GM23338 (cell line): ENCODE measurements around the gene TSPAN6. TPM values are rescaled to one million over a fixed set of nuclear protein-coding genes. Genes with fewer than 3 reads are reported as not detected.

Experiments used
- ATAC-seq: fragments of 200-7000 bp; cut with Tn5 transposase; 3 replicates; pipeline ENCODE4 v1.9.1; 2020
- DNase-seq: peaks from one replicate; pipeline ENCODE4 v3.0.0-alpha.2; 2015; ENCODE audit warnings: low spot score
- H2AFZ ChIP-seq: fragments of 200-600 bp; sonication (generic); 2 replicates; pipeline ENCODE4 v1.8.0; 2016; ENCODE audit warnings: antibody characterized with exemption, mild to moderate bottlenecking, moderate library complexity
- H3F3A ChIP-seq: fragments of 200-600 bp; sonication (generic); replicated peaks from 2 replicates; pipeline ENCODE4 v1.8.0; 2017; ENCODE audit warnings: antibody characterized with exemption, mixed run types, low read depth
- H3K27ac ChIP-seq: fragments of 200-600 bp; sonication (generic); 2 replicates; pipeline ENCODE4 v1.6.1; 2016; ENCODE audit warnings: low read depth
- H3K27me3 ChIP-seq: fragments of 200-600 bp; sonication (generic); 2 replicates; pipeline ENCODE4 v1.8.0; 2016; ENCODE audit warnings: mild to moderate bottlenecking, mixed run types, moderate library complexity; ENCODE audit not compliant: insufficient read depth
- H3K36me3 ChIP-seq: fragments of 200-600 bp; sonication (generic); 2 replicates; pipeline ENCODE4 v1.8.0; 2016; ENCODE audit warnings: mild to moderate bottlenecking; ENCODE audit not compliant: insufficient read depth
- H3K4me1 ChIP-seq: fragments of 200-600 bp; sonication (generic); 2 replicates; pipeline ENCODE4 v1.8.0; 2016; ENCODE audit warnings: mild to moderate bottlenecking, moderate library complexity; ENCODE audit not compliant: insufficient read depth
- H3K4me2 ChIP-seq: fragments of 200-600 bp; sonication (generic); 2 replicates; pipeline ENCODE4 v1.7.1; 2017; ENCODE audit warnings: mixed run types
- H3K4me3 ChIP-seq: fragments of 200-600 bp; sonication (generic); 2 replicates; pipeline ENCODE4 v1.6.1; 2016; ENCODE audit warnings: mixed run types
- H3K79me2 ChIP-seq: fragments of 200-600 bp; sonication (generic); replicated peaks from 2 replicates; pipeline ENCODE4 v1.8.0; 2017; ENCODE audit warnings: mild to moderate bottlenecking; ENCODE audit not compliant: insufficient read depth
- H3K9me2 ChIP-seq: fragments of 200-600 bp; sonication (generic); 2 replicates; pipeline ENCODE4 v1.8.0; 2017; ENCODE audit not compliant: insufficient read depth
- H4K20me1 ChIP-seq: fragments of 200-600 bp; sonication (generic); replicated peaks from 2 replicates; pipeline ENCODE4 v1.8.0; 2017; ENCODE audit warnings: mild to moderate bottlenecking; ENCODE audit not compliant: insufficient read depth
- H3K27ac Mint-ChIP-seq: 2 replicates; pipeline ENCODE4 v1.8.0; 2020; ENCODE audit warnings: inconsistent platforms, mild to moderate bottlenecking, moderate library complexity, mixed read lengths
- H3K27me3 Mint-ChIP-seq: 3 replicates; pipeline ENCODE4 v1.8.0; 2022; ENCODE audit warnings: low read depth, mild to moderate bottlenecking, moderate library complexity, mixed read lengths, inconsistent platforms; ENCODE audit not compliant: insufficient read depth, poor library complexity
- H3K36me3 Mint-ChIP-seq: 3 replicates; pipeline ENCODE4 v1.8.0; 2021; ENCODE audit warnings: low read depth, mild to moderate bottlenecking, inconsistent platforms, moderate library complexity, mixed read lengths
- H3K4me1 Mint-ChIP-seq: 3 replicates; pipeline ENCODE4 v1.8.0; 2020; ENCODE audit warnings: mild to moderate bottlenecking, inconsistent platforms, mixed read lengths
- H3K4me3 Mint-ChIP-seq: 3 replicates; pipeline ENCODE4 v1.8.0; 2021; ENCODE audit warnings: moderate library complexity, mild to moderate bottlenecking, inconsistent platforms, mixed read lengths
- H3K9me3 Mint-ChIP-seq: 3 replicates; pipeline ENCODE4 v1.8.0; 2020; ENCODE audit warnings: moderate library complexity, mild to moderate bottlenecking, inconsistent platforms, mixed read lengths
- CREB1 ChIP-seq: fragments of 250-450 bp; sonication (Bioruptor Pico); IDR thresholded peaks from 2 replicates; pipeline ENCODE4 v1.5.0; 2020; ENCODE audit warnings: low read depth, mild to moderate bottlenecking, moderate library complexity
- CTCF ChIP-seq, 2 experiments: fragments of 200-600 bp in 1 of 2; sonication (generic) in 1 of 2; conservative IDR thresholded peaks; 2 replicates each; pipeline versions ENCODE4 v1.5.1 to v1.6.1; 2016 to 2017; ENCODE audit warnings: antibody characterized with exemption in 2 of 2, low read depth in 2 of 2, mild to moderate bottlenecking in 2 of 2, moderate library complexity in 1 of 2
- ETS1 ChIP-seq: IDR thresholded peaks from 2 replicates; pipeline ENCODE4 v1.6.1; 2016; ENCODE audit warnings: antibody characterized with exemption
- EZH2 ChIP-seq: fragments of 200-600 bp; sonication (generic); IDR thresholded peaks from one replicate; pipeline ENCODE4 v1.8.0; 2017; ENCODE audit warnings: antibody characterized with exemption, mild to moderate bottlenecking, low read depth; ENCODE audit not compliant: unreplicated experiment
- EZH2phosphoT487 ChIP-seq: fragments of 200-600 bp; sonication (generic); IDR thresholded peaks from one replicate; pipeline ENCODE4 v1.8.1; 2018; ENCODE audit warnings: antibody characterized with exemption; ENCODE audit not compliant: unreplicated experiment
- JUNB ChIP-seq: IDR thresholded peaks from one replicate; pipeline ENCODE4 v1.6.1; 2016; ENCODE audit warnings: antibody characterized with exemption; ENCODE audit not compliant: unreplicated experiment
- NANOG ChIP-seq: IDR thresholded peaks from 2 replicates; pipeline ENCODE4 v1.6.1; 2016; ENCODE audit warnings: antibody characterized with exemption, borderline replicate concordance
- POLR2AphosphoS5 ChIP-seq: IDR thresholded peaks from 2 replicates; pipeline ENCODE4 v1.6.1; 2016; ENCODE audit warnings: antibody characterized with exemption, low read depth
- REST ChIP-seq: IDR thresholded peaks from one replicate; pipeline ENCODE4 v1.6.1; 2018; ENCODE audit warnings: antibody characterized with exemption; ENCODE audit not compliant: unreplicated experiment
- STAT1 ChIP-seq: IDR thresholded peaks from one replicate; pipeline ENCODE4 v1.6.1; 2016; ENCODE audit warnings: antibody characterized with exemption; ENCODE audit not compliant: unreplicated experiment
- ZNF114 ChIP-seq: fragments of 250-450 bp; sonication (Bioruptor Pico); IDR thresholded peaks from 2 replicates; pipeline ENCODE4 v1.5.0; 2020; ENCODE audit warnings: mild to moderate bottlenecking, moderate library complexity
- ZNF331 ChIP-seq: fragments of 250-450 bp; sonication (Bioruptor Pico); IDR thresholded peaks from 2 replicates; pipeline ENCODE4 v1.5.0; 2020; ENCODE audit warnings: low read depth, mild to moderate bottlenecking, moderate library complexity
- ZNF462 ChIP-seq: fragments of 250-450 bp; sonication (Bioruptor Pico); IDR thresholded peaks from 2 replicates; pipeline ENCODE4 v1.5.0; 2020; ENCODE audit warnings: mild to moderate bottlenecking, moderate library complexity
- polyA plus RNA-seq: library from polyadenylated mRNA; unstranded; fragments of >200 nt; fragmentation: Nextera tagmentation; extraction: Ambion mirVana; gene quantifications from 2 replicates; pipeline ENCODE4 v1.2.1, GENCODE V29; 2016
- total RNA-seq: library from RNA; depleted of rRNA; stranded (reverse); fragments of >200 nt; shearing (Covaris generic); gene quantifications from 2 replicates; pipeline ENCODE4 v1.2.3, GENCODE V29; 2014

The TSPAN6 gene
- total and polyA plus RNA-seq, 2 experiments from 2014 or later, result 55.6 to 75.3 TPM

- no peaks in the 10 kb centered on the region for H3K4me1 ChIP-seq
Measured at GRCh38 chrX:100677611-100678181, 41.1 kb upstream of the TSPAN6 start.

More at GRCh38 chrX:100677611-100678181, 41.1 kb upstream of the TSPAN6 start:
- H3K36me3 ChIP-seq, result no peaks in the 10 kb centered on the region
- no peaks in the 10 kb centered on the region for H3K9me2 ChIP-seq
- no peaks in the 10 kb centered on the region for H3K27me3 ChIP-seq
- no peaks in the 10 kb centered on the region for H3K36me3 Mint-ChIP-seq
- DNase-seq (no peak), ATAC-seq (no peak)
- H3K4me3 Mint-ChIP-seq, result no peak overlapping the region
- H3K4me3 ChIP-seq, result no peak overlapping the region
- H3K79me2 ChIP-seq, result no peaks in the 10 kb centered on the region
- no peaks in the 10 kb centered on the region for H3K9me3 Mint-ChIP-seq
- H3K27ac ChIP-seq, result no peak overlapping the region
- no peaks in the 10 kb centered on the region for H4K20me1 ChIP-seq
- no peaks in the 10 kb centered on the region; the same call in 2 of the 3 replicates for H3K4me1 Mint-ChIP-seq
- H3K27me3 Mint-ChIP-seq, result no peaks in the 10 kb centered on the region
- H2AFZ ChIP-seq, result no peak overlapping the region
- H3K27ac Mint-ChIP-seq, result no peak overlapping the region
- H3F3A ChIP-seq, result no peaks in the 10 kb centered on the region
- no peak for TF ChIP-seq POLR2AphosphoS5
- TF ChIP-seq JUNB, result no peak
- no peak for TF ChIP-seq ZNF331 (CRISPR knock-in tag)
- TF ChIP-seq ZNF114 (CRISPR knock-in tag), result no peak
- TF ChIP-seq EZH2, result no peak
- no peak for TF ChIP-seq CTCF (conservative IDR thresholded peaks at IDR 0.05; ENCODE audit: low read depth in 2 of 2)
- no peak for TF ChIP-seq ZNF462 (CRISPR knock-in tag)
- TF ChIP-seq NANOG, result no peak
- no peak for TF ChIP-seq ETS1
- TF ChIP-seq EZH2phosphoT487, result no peak
- TF ChIP-seq REST, result no peak
- no peak for TF ChIP-seq STAT1
- TF ChIP-seq CREB1 (CRISPR knock-in tag), result no peak
- no peak overlapping the region for H3K4me2 ChIP-seq
